ENCODE data around the gene ITGB2. TPM values are rescaled to one million over a fixed set of nuclear protein-coding genes. Genes with fewer than 3 reads are reported as not detected.
A peak's percentile ranks its signal among the peaks of the same experiment; 100 is the strongest.

Gene ITGB2
- total RNA-seq, 6 experiments from 2014 or later: 12.9 to 61.8 (median 36.6) TPM

DNA sequence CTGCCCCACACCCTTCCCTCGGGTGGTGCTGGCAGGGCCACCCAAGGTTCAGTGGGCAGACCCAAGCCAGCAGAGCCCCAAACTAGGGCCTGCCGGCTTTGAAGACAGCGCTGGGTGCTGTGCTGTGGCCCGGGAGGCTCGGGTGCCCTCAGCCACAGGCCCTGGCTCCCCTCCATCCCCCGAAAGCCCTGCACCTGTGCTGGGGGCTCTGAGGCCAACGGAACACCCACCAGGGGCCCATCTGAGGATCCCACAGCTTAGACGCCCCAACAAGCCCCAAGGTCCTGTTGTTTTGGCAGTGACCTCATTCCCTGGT lies 8.6 kb downstream of the ITGB2 start:
- no peak for TF ChIP-seq POLR2A (IDR thresholded peaks at IDR 0.05)
- TF ChIP-seq, protein P1, sequence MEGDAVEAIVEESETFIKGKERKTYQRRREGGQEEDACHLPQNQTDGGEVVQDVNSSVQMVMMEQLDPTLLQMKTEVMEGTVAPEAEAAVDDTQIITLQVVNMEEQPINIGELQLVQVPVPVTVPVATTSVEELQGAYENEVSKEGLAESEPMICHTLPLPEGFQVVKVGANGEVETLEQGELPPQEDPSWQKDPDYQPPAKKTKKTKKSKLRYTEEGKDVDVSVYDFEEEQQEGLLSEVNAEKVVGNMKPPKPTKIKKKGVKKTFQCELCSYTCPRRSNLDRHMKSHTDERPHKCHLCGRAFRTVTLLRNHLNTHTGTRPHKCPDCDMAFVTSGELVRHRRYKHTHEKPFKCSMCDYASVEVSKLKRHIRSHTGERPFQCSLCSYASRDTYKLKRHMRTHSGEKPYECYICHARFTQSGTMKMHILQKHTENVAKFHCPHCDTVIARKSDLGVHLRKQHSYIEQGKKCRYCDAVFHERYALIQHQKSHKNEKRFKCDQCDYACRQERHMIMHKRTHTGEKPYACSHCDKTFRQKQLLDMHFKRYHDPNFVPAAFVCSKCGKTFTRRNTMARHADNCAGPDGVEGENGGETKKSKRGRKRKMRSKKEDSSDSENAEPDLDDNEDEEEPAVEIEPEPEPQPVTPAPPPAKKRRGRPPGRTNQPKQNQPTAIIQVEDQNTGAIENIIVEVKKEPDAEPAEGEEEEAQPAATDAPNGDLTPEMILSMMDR (IDR thresholded peaks at IDR 0.05): no peak
- DNase-seq (peak; percentile 74 to 91 (median 89)), ATAC-seq (peak in 1 of 4 donors; percentile 68)
- no peaks in the 10 kb centered on the region for H3K27me3 ChIP-seq
- intact Hi-C loops (cut with DNase I): no loop called here
- H3K4me3 ChIP-seq: no peak overlapping the region
- H3K27ac ChIP-seq: peak overlapping the region; percentile 92 to 97 (median 94)
- WGBS (ENCODE audit: insufficient coverage, low coverage, low lambda C conversion rate, missing lambda C conversion rate): 4% methylated on average over 4 of the region's 8 CpGs
- H3K36me3 ChIP-seq: no peaks in the 10 kb centered on the region
- peaks cover 2 to 49% (median 26%) of the 10 kb centered on the region in 4 donors for H3K4me1 ChIP-seq
- no peaks in the 10 kb centered on the region for H3K9me3 ChIP-seq

DNA sequence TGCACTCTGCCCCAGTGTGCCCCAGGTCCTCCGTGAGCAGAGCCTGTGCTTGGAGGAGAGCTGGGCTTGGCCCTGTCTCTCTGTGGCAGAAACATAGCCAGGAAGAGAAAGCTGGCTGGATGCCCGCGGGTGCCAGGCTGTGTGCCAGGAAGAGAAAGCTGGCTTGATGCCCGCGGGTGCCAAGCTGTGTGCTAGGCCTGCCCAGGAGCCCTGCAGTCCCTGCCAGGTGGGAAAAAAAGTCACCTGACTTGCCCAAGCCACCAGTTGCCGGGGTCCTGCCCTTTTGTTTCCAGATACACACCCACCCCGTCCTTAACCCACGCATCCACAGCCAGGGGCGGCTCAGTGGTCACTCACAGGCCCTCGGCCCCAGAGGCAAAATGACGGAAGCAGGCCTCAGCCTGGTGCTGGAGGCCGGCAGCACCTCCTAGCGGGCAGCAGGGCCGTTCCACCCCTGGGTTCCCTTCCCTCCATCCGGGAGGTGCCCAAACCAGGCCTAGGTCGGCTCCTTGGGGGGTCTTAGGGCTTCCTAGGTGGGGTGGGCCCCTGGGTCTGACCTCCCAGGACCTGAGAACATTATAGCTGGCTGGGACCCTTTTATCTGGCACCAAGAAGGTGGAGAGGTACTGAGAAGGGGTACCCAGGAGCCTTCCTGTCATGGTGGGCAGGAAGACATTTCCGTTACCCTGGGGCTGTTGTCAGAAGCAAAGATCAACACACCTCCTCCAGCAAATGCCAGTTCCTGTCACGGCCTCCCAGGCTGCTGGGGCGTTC lies 9.1 kb downstream of the ITGB2 start:
- Histone ChIP-seq H3K4me1 (peaks cover 2 to 49% (median 26%) of the 10 kb centered on the region in 4 donors), H3K4me3 (peak overlapping the region in 1 of 3 donors; percentile 28), H3K36me3 (no peaks in the 10 kb centered on the region), H3K9me3 (no peaks in the 10 kb centered on the region), H3K27ac (peak overlapping the region; percentile 92 to 97 (median 94)), H3K27me3 (no peaks in the 10 kb centered on the region)
- ATAC-seq: peak; percentile 66 to 83 (median 78)
- TF ChIP-seq, protein P1 (IDR thresholded peaks at IDR 0.05): peak; percentile 50 to 64 (median 60)
- peak; percentile 42 for TF ChIP-seq POLR2A (IDR thresholded peaks at IDR 0.05)
- intact Hi-C loops (cut with DNase I): no loop called here
- DNase-seq: peak; percentile 82 to 93 (median 91)
- 22% methylated on average over 8 of the region's 19 CpGs for WGBS (ENCODE audit: insufficient coverage, low coverage, low lambda C conversion rate, missing lambda C conversion rate)

DNA sequence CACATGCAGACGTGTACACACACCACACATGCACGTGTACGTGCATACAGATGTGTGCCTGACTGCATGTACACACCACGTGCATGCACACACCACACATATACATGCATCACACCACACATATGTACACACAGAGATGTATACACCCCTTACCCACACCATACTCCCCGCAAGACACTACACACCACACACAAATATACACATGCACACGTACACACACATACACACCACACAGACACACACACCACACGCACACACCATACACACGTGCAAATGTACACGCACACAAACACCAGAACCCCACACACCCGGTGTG lies 9.7 kb downstream of the ITGB2 start:
- TF ChIP-seq, protein P1 (IDR thresholded peaks at IDR 0.05): no peak
- TF ChIP-seq POLR2A (IDR thresholded peaks at IDR 0.05): no peak
- WGBS (ENCODE audit: insufficient coverage, low coverage, low lambda C conversion rate, missing lambda C conversion rate): 48% methylated on average over 10 of the region's 10 CpGs
- intact Hi-C loops (cut with DNase I): no loop called here
- no peak for ATAC-seq
- Histone ChIP-seq H3K27me3 (no peaks in the 10 kb centered on the region), H3K4me3 (no peak overlapping the region), H3K4me1 (peaks cover 2 to 49% (median 26%) of the 10 kb centered on the region in 4 donors), H3K27ac (peak overlapping the region in 2 of 3 donors; percentile 92 to 97), H3K36me3 (no peaks in the 10 kb centered on the region), H3K9me3 (no peaks in the 10 kb centered on the region)
- no peak for DNase-seq

DNA sequence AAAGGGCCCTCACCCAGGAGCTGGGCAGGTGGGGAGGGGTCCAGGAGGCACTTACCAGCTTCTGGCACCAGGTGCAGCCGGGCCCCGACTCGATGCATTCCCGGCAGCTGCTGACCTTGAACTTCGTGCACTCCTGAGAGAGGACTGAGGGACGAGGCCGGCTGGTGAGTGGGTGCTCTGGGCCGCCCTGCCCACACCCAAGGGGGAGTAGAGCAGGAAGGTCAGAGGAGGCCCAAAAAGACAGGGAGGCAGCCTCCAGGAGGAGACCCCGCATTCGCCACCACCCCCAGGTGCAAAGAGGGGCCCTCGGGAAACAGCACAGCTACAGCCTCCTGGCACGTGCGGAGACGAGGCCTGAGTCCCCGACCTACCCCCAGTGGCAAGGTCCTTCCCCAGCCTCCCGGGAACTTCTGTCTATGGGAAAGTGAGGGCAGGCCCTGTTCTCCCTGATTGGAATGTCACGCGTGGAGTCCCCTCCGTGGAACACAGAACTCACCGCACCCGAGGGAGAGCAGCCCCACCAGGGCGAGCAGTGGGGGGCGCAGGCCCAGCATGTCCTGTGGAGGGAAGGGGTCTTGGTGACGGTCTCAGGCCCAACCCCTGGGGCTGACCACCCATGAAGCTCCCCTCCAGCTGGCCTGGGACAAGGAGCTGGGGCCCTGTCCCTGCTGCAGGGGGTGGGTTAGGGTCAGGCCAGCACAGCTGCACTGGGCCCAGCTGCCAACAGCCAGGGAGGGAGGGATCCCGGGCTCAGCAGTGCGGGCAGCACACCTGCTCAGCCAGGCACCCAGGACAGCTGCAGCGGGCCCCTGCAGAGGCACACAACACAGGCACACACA lies 10.3 kb downstream of the ITGB2 start:
- ATAC-seq: peak in 2 of 4 donors; percentile 0 to 1
- H3K36me3 ChIP-seq: no peaks in the 10 kb centered on the region
- H3K4me3 ChIP-seq: no peak overlapping the region
- H3K9me3 ChIP-seq: no peaks in the 10 kb centered on the region
- no peak for DNase-seq
- H3K27me3 ChIP-seq: no peaks in the 10 kb centered on the region
- TF ChIP-seq POLR2A (IDR thresholded peaks at IDR 0.05): no peak
- TF ChIP-seq, protein P1 (IDR thresholded peaks at IDR 0.05): no peak
- peaks cover 2 to 49% (median 26%) of the 10 kb centered on the region in 4 donors for H3K4me1 ChIP-seq
- intact Hi-C loops (cut with DNase I): no loop called here
- peak overlapping the region in 1 of 3 donors; percentile 97 for H3K27ac ChIP-seq
- WGBS (ENCODE audit: insufficient coverage, low coverage, low lambda C conversion rate, missing lambda C conversion rate): 74% methylated on average over 7 of the region's 27 CpGs
